Activated CD4-positive, alpha-beta T cell treated with anti-CD3 and anti-CD28 coated beads for 36 hours (primary cell): Measurements from ENCODE around the gene TUB. TPM values are rescaled to one million over a fixed set of nuclear protein-coding genes. Genes with fewer than 3 reads are reported as not detected.

Experiments used
- ATAC-seq: fragments of 200-7000 bp; cut with Tn5 transposase; one replicate; pipeline ENCODE4 v1.10.0; 2021; ENCODE audit warnings: mild to moderate bottlenecking, moderate library complexity
- CTCF ChIA-PET: fragments of 350-600 bp; sonication (Branson Sonifier 250); formaldehyde crosslinking; loops from one replicate; lab custom pipeline; 2021; ENCODE audit warnings: antibody characterized with exemption; lab: Charles Lee
- POLR2A ChIA-PET: fragments of 350-600 bp; sonication (Branson Sonifier 250); formaldehyde crosslinking; loops from one replicate; lab custom pipeline; 2021; ENCODE audit warnings: antibody characterized with exemption, inconsistent platforms; lab: Charles Lee
- DNase-seq: peaks from one replicate; pipeline ENCODE4 v3.0.0-alpha.2; 2020
- H3K27ac Mint-ChIP-seq: one replicate; pipeline ENCODE4 v1.8.0; 2021; ENCODE audit warnings: mixed read lengths
- H3K27me3 Mint-ChIP-seq: one replicate; pipeline ENCODE4 v1.8.0; 2021; ENCODE audit warnings: mixed read lengths
- H3K36me3 Mint-ChIP-seq: one replicate; pipeline ENCODE4 v1.8.0; 2021; ENCODE audit warnings: low read depth, mixed read lengths
- H3K4me1 Mint-ChIP-seq: one replicate; pipeline ENCODE4 v1.8.0; 2021; ENCODE audit warnings: mixed read lengths
- H3K4me3 Mint-ChIP-seq: one replicate; pipeline ENCODE4 v1.8.0; 2021; ENCODE audit warnings: mild to moderate bottlenecking, moderate library complexity, mixed read lengths
- H3K9me3 Mint-ChIP-seq: one replicate; pipeline ENCODE4 v1.8.0; 2021; ENCODE audit warnings: low read depth, mixed read lengths
- intact Hi-C, 2 experiments: fragments of 100-400 bp; cut with DNase I in 1 of 2; cut with micrococcal nuclease in 1 of 2; formaldehyde crosslinking; loops; one replicate each; pipeline versions ENCODE4 v1.14.2 to v1.15.1; 2022 to 2024; cut with DNase I, micrococcal nuclease
- total RNA-seq, 2 experiments: library from RNA; stranded (reverse); gene quantifications; one replicate each; pipeline ENCODE4 v1.2.3, GENCODE V29; 2021

Gene TUB
- total RNA-seq, 2 experiments from 2014 or later, result 0.33 to 0.48 TPM

GRCh38 chr11:8047382-8047781, 33.6 kb upstream of the TUB start:
- no peaks in the 10 kb centered on the region for H3K4me1 Mint-ChIP-seq
- ATAC-seq, result no peak
- no peaks in the 10 kb centered on the region for H3K9me3 Mint-ChIP-seq
- no peak for DNase-seq
- intact Hi-C loops, result no loop called here
- H3K4me3 Mint-ChIP-seq, result no peak overlapping the region
- H3K27ac Mint-ChIP-seq, result no peak overlapping the region
- peaks cover 9% of the 10 kb centered on the region for H3K27me3 Mint-ChIP-seq
- ChIA-PET CTCF (interaction anchor here (1.0 to 1.9 kb wide), 2 partner anchors 14 to 52 kb away, joined by 3 to 7 read pairs; no protein-coding TSS in a partner anchor), POLR2A (no interaction called here)
- no peaks in the 10 kb centered on the region for H3K36me3 Mint-ChIP-seq

DNA sequence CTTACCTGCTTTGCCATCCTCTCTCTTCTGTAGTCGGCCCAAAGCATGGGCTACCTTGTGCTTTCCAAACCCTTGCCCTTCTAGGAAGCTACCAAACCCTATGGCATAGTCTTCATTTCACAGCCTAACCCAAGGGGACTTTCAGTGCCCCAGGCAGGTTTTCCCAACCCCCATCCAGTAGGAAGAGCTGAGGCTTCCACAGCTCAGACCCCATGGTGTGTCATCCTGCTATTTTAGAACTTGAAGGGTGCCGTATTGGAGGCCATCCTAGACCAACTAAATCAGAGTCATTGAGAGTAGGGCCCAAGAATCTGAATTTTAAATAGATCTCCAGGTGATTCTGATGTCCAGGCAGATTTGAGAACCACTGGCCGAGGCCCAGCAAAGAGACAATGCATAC, 31.9 kb upstream of the TUB start:
- POLR2A ChIA-PET, result no interaction called here

GRCh38 chr11:8055091-8055835, 25.7 kb upstream of the TUB start:
- Mint-ChIP-seq H3K36me3 (no peaks in the 10 kb centered on the region), H3K4me1 (no peaks in the 10 kb centered on the region), H3K27me3 (peaks cover 4% of the 10 kb centered on the region), H3K4me3 (no peak overlapping the region), H3K9me3 (no peaks in the 10 kb centered on the region), H3K27ac (no peak overlapping the region)
- ChIA-PET CTCF (interaction anchor here (0.9 to 1.6 kb wide), 3 partner anchors 22 to 44 kb away, joined by 4 to 6 read pairs (median 5); no protein-coding TSS in a partner anchor), POLR2A (no interaction called here)
- DNase-seq (peak; percentile 19), ATAC-seq (peak; percentile 23)
- intact Hi-C loops, result no loop called here

More for the DNA sequence above, 31.9 kb upstream of the TUB start:
- ATAC-seq, result no peak
- peaks cover 9% of the 10 kb centered on the region for H3K27me3 Mint-ChIP-seq
- intact Hi-C loops, result no loop called here
- no peak overlapping the region for H3K27ac Mint-ChIP-seq
- DNase-seq, result no peak
- no peak overlapping the region for H3K4me3 Mint-ChIP-seq
- no peaks in the 10 kb centered on the region for H3K4me1 Mint-ChIP-seq
- H3K36me3 Mint-ChIP-seq, result no peaks in the 10 kb centered on the region
- no peaks in the 10 kb centered on the region for H3K9me3 Mint-ChIP-seq
- CTCF ChIA-PET, result interaction anchor here (0.6 to 2.6 kb wide), 3 partner anchors 19 to 50 kb away, joined by 3 to 8 read pairs (median 3); no protein-coding TSS in a partner anchor

DNA sequence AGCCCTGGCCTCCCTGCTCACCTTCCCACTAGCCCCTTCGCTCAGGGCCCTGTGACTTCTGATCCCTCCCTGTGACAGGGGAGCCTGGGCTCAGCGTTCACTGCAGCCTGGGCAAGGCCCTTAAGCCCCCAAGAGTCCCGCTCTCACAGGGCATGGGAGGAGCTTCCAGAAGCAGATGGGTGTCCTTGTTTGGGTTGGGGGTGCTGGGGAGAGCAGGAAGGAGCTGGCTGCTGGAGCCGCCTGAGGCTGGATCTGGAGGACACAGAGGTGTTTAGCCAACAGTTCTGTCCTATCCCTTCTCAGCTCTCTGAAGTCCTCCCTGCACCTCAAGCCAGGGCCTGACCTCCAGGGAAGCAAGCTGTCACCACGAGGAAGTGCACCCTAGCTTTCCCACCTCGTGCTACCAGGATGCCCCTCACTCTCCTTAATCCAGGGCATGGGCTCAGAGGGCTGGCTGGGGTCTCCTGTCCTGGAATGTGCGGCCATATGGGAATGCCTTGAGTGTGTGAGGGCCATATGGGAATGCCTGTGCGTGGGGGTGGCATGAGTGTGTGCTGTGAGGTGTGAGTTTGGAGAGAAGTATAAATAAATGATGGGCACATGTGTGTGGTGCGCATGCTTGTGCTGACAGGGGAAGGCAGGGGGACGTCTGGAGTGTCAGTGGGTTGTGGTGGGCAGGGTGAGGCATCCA, 25.0 kb upstream of the TUB start:
- Mint-ChIP-seq H3K9me3 (no peaks in the 10 kb centered on the region), H3K27ac (no peak overlapping the region), H3K27me3 (peaks cover 4% of the 10 kb centered on the region), H3K4me3 (no peak overlapping the region), H3K4me1 (no peaks in the 10 kb centered on the region), H3K36me3 (no peaks in the 10 kb centered on the region)
- POLR2A ChIA-PET, result no interaction called here
- DNase-seq, result no peak
- ATAC-seq, result no peak
- intact Hi-C loops, result no loop called here
- CTCF ChIA-PET, result interaction anchor here (0.9 kb wide), 2 partner anchors 23 to 44 kb away, joined by 4 to 5 read pairs; no protein-coding TSS in a partner anchor

- H3K27me3 Mint-ChIP-seq, result peaks cover 2% of the 10 kb centered on the region
- CTCF ChIA-PET, result interaction anchor here (0.9 kb wide), 1 partner anchor 524 kb away, joined by 3 read pairs; no protein-coding TSS in a partner anchor
- intact Hi-C loops, result no loop called here
- no peak overlapping the region for H3K4me3 Mint-ChIP-seq
- DNase-seq (no peak), ATAC-seq (no peak)
- no peaks in the 10 kb centered on the region for H3K9me3 Mint-ChIP-seq
- H3K4me1 Mint-ChIP-seq, result no peaks in the 10 kb centered on the region
- no peaks in the 10 kb centered on the region for H3K36me3 Mint-ChIP-seq
- H3K27ac Mint-ChIP-seq, result no peak overlapping the region
- POLR2A ChIA-PET, result no interaction called here
Measured at GRCh38 chr11:8056810-8057463, 24.1 kb upstream of the TUB start.

DNA sequence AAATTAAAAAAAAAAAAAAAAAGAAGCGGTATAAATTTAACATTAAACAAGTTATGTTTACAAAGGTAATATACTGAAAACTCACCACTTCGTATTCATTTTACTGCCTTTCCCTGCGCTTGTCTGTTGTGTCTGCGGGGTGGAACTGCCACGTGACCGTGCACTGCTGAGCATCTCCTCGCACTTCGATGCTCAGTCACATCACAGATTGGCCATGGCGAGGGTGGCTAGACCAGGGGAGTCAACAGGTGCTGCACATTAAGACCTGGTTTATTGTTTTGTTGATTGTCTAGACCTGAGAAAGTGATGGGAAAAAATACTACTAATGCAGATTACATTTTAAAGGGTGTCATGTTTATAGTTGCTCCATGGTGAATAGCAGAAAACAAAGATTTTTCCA, 22.8 kb upstream of the TUB start:
- POLR2A ChIA-PET, result no interaction called here
- H3K4me3 Mint-ChIP-seq, result no peak overlapping the region
- H3K27me3 Mint-ChIP-seq, result peaks cover 2% of the 10 kb centered on the region
- CTCF ChIA-PET, result no interaction called here
- no peak overlapping the region for H3K27ac Mint-ChIP-seq
- ATAC-seq, result no peak
- DNase-seq, result no peak
- H3K4me1 Mint-ChIP-seq, result no peaks in the 10 kb centered on the region
- no peaks in the 10 kb centered on the region for H3K36me3 Mint-ChIP-seq
- intact Hi-C loops, result no loop called here
- no peaks in the 10 kb centered on the region for H3K9me3 Mint-ChIP-seq

GRCh38 chr11:8059030-8059429, 22.0 kb upstream of the TUB start:
- H3K27ac Mint-ChIP-seq, result no peak overlapping the region
- ChIA-PET POLR2A (no interaction called here), CTCF (interaction anchor here (0.8 kb wide), 1 partner anchor 8 kb away, joined by 3 read pairs; no protein-coding TSS in a partner anchor)
- no peaks in the 10 kb centered on the region for H3K36me3 Mint-ChIP-seq
- H3K27me3 Mint-ChIP-seq, result peaks cover 2% of the 10 kb centered on the region
- DNase-seq (no peak), ATAC-seq (no peak)
- no peaks in the 10 kb centered on the region for H3K9me3 Mint-ChIP-seq
- H3K4me1 Mint-ChIP-seq, result no peaks in the 10 kb centered on the region
- H3K4me3 Mint-ChIP-seq, result no peak overlapping the region
- intact Hi-C loops, result no loop called here

DNA sequence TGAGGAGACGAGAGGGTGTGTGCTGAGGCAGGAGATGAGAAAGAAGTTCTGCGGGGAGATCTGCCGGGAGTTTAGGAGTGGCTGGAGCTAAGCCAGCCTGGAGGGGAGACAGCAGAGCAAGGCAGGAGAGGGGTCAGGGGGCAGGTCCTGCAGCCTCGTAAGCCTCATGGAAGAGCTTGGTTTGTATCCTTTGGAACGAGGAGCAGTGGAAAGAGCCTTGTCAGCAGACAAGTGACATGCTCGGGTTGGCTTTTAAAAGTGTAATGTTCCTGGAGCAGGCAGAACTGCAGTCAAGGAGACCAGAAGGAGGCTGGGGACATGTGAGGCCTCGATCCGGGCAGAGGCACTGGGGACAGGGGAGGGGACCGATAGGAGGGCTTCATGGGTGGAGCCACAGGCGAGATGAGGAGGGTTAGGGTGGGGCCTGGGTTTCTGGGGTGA, 21.4 kb upstream of the TUB start:
- intact Hi-C loops, result no loop called here
- ATAC-seq, result no peak
- DNase-seq, result no peak
- Mint-ChIP-seq H3K27ac (no peak overlapping the region), H3K9me3 (no peaks in the 10 kb centered on the region), H3K27me3 (peaks cover 2% of the 10 kb centered on the region), H3K36me3 (no peaks in the 10 kb centered on the region), H3K4me3 (no peak overlapping the region), H3K4me1 (no peaks in the 10 kb centered on the region)
- CTCF ChIA-PET, result interaction anchor here (0.8 kb wide), 1 partner anchor 9 kb away, joined by 3 read pairs; no protein-coding TSS in a partner anchor
- POLR2A ChIA-PET, result no interaction called here

DNA sequence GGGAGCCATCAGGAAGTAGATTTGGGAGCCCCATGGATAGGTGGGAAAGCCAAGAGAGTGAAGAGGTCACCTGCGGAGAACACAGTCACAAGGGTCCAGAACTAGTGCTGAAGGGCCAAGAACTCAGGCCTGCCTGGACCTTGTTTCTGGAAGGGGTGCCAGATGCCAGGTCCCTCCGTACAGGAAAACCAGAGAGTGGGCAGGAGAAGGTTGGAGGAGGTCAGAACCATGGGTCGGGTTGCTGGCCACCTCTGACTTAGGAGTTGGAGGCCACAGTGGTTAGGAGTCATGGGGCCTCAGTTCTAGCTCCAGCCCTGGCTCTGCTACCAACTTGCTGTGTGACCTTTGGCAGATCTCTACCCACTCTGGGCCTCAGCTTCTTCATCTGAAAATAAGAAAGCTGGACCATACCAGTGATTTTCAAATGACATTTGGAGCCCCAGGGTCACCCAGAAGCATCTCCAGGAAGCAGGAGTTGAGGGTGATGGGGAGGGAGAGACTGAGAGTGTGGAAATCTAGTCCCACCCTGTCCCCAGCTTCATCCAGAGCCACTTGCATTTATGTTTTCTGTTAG, 20.8 kb upstream of the TUB start:
- no peak for DNase-seq
- H3K27me3 Mint-ChIP-seq, result no peaks in the 10 kb centered on the region
- CTCF ChIA-PET, result interaction anchor here (0.8 kb wide), 2 partner anchors 10 to 38 kb away, joined by 3 to 4 read pairs; no protein-coding TSS in a partner anchor

GRCh38 chr11:8060801-8061554, 20.0 kb upstream of the TUB start:
- peak; percentile 16 for DNase-seq
- Mint-ChIP-seq H3K4me3 (no peak overlapping the region), H3K27ac (no peak overlapping the region), H3K9me3 (no peaks in the 10 kb centered on the region), H3K4me1 (no peaks in the 10 kb centered on the region), H3K36me3 (no peaks in the 10 kb centered on the region), H3K27me3 (no peaks in the 10 kb centered on the region)
- ATAC-seq, result peak; percentile 47
- ChIA-PET POLR2A (no interaction called here), CTCF (interaction anchor here (0.8 to 1.1 kb wide), 2 partner anchors 38 to 55 kb away, joined by 4 to 6 read pairs; no protein-coding TSS in a partner anchor)
- intact Hi-C loops, result no loop called here

More for the DNA sequence above, 20.8 kb upstream of the TUB start:
- intact Hi-C loops, result no loop called here
- H3K4me1 Mint-ChIP-seq, result no peaks in the 10 kb centered on the region
- H3K9me3 Mint-ChIP-seq, result no peaks in the 10 kb centered on the region
- no peak overlapping the region for H3K4me3 Mint-ChIP-seq
- no peak for ATAC-seq
- POLR2A ChIA-PET, result no interaction called here
- no peaks in the 10 kb centered on the region for H3K36me3 Mint-ChIP-seq
- H3K27ac Mint-ChIP-seq, result no peak overlapping the region
